ENCODE measurements around the gene AFAP1L2.

GRCh38 chr10:114395366-114396022 lies 8.8 kb downstream of the AFAP1L2 start:
- TF ChIP-seq ISL1 (CRISPR knock-in tag; IDR thresholded peaks at IDR 0.05) = no peak
- no peak for TF ChIP-seq ZFP3 (CRISPR knock-in tag; IDR thresholded peaks at IDR 0.05)
- TF ChIP-seq POU6F1 (CRISPR knock-in tag; IDR thresholded peaks at IDR 0.05; ENCODE audit: borderline replicate concordance, low read depth) = no peak
- no peak for TF ChIP-seq PPARA (CRISPR knock-in tag; IDR thresholded peaks at IDR 0.05; ENCODE audit: borderline replicate concordance)
- TF ChIP-seq PATZ1 (CRISPR knock-in tag; IDR thresholded peaks at IDR 0.05; ENCODE audit: borderline replicate concordance) = no peak
- no peak for TF ChIP-seq ZC3H10 (CRISPR knock-in tag; IDR thresholded peaks at IDR 0.05)
- no peak for TF ChIP-seq ZNF70 (CRISPR knock-in tag; IDR thresholded peaks at IDR 0.05)
